ENCODE measurements around the gene CBLL1.

CBLL1 gene

GRCh38 chr7:107809179-107809578 lies 65.2 kb downstream of the CBLL1 start:
- no peak for DNase-seq

GRCh38 chr7:107810626-107811025 lies 66.7 kb downstream of the CBLL1 start:
- no peak for DNase-seq

Measured in anterior cingulate cortex (tissue), 58 donors.